NB4 (cell line): ENCODE data around the gene SMPDL3A.

Source experiments
- DNase-seq: peaks from one replicate; pipeline ENCODE4 v3.0.0; 2010; ENCODE audit warnings: low read depth
- H3K4me3 ChIP-seq: one replicate; pipeline ENCODE4 v1.5.1; 2011; ENCODE audit warnings: mild to moderate bottlenecking, low read depth, low read length, moderate library complexity
- MYC ChIP-seq: IDR thresholded peaks from 2 replicates; pipeline ENCODE4 v1.6.1; 2011; ENCODE audit warnings: low read depth, low read length
- POLR2A ChIP-seq: IDR thresholded peaks from 2 replicates; pipeline ENCODE4 v1.6.1; 2011; ENCODE audit warnings: mild to moderate bottlenecking; ENCODE audit not compliant: insufficient read length; ENCODE audit errors: extremely low read depth
- TF ChIP-seq, protein P1 (sequence below): IDR thresholded peaks from 2 replicates; pipeline ENCODE4 v1.6.1; 2011; ENCODE audit warnings: low read depth, low read length
- TF ChIP-seq, protein P2 (sequence below): IDR thresholded peaks from one replicate; pipeline ENCODE4 v1.5.1; 2012; ENCODE audit warnings: low read depth, low read length

SMPDL3A gene

DNA sequence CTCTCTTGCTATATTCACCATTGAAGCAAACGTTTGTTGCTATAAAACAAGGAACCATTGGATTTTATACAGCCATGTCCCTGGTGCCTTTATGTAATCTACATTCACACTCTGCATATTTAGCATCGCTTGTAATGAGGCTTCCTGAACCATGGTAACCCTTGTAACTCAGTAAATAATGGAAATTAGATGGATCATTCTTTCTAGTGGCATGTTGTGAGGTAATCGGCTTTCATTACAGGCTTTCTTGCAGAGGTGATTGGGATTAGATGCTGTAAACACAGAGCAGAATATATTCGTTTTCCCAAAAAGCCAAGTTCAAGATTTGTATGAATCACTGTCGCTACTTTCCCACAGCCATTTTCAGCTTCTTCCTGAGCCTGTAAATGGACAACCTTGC lies 36.1 kb downstream of the SMPDL3A start:
- DNase-seq, result no peak
- H3K4me3 ChIP-seq, result no peak overlapping the region
- TF ChIP-seq, protein P1, sequence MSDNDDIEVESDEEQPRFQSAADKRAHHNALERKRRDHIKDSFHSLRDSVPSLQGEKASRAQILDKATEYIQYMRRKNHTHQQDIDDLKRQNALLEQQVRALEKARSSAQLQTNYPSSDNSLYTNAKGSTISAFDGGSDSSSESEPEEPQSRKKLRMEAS, result no peak
- no peak for TF ChIP-seq MYC
- TF ChIP-seq, protein P2, sequence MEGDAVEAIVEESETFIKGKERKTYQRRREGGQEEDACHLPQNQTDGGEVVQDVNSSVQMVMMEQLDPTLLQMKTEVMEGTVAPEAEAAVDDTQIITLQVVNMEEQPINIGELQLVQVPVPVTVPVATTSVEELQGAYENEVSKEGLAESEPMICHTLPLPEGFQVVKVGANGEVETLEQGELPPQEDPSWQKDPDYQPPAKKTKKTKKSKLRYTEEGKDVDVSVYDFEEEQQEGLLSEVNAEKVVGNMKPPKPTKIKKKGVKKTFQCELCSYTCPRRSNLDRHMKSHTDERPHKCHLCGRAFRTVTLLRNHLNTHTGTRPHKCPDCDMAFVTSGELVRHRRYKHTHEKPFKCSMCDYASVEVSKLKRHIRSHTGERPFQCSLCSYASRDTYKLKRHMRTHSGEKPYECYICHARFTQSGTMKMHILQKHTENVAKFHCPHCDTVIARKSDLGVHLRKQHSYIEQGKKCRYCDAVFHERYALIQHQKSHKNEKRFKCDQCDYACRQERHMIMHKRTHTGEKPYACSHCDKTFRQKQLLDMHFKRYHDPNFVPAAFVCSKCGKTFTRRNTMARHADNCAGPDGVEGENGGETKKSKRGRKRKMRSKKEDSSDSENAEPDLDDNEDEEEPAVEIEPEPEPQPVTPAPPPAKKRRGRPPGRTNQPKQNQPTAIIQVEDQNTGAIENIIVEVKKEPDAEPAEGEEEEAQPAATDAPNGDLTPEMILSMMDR, result no peak
- TF ChIP-seq POLR2A, result no peak

DNA sequence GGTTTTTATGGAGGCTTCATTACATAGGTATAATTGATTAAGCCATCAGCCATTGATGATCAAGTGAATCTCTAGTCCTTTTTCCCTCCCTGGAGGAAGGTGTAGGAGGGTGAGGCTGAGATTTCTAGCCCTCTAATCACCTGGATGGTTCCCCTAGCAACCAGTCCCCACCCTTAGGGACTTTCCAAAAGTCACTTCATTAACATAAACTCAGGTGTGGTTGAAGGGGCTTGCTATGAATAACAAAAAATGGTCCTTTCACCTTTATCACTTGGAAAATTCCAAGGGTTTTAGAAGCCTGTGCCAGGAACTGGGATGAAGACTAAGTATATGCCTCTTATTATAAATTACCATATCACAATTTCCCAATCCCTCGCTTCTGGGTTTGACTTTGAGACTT lies 40.4 kb downstream of the SMPDL3A start:
- TF ChIP-seq, protein P1, result no peak
- TF ChIP-seq MYC (no peak), POLR2A (no peak)
- TF ChIP-seq, protein P2, result no peak
- H3K4me3 ChIP-seq, result no peak overlapping the region
- DNase-seq, result no peak

DNA sequence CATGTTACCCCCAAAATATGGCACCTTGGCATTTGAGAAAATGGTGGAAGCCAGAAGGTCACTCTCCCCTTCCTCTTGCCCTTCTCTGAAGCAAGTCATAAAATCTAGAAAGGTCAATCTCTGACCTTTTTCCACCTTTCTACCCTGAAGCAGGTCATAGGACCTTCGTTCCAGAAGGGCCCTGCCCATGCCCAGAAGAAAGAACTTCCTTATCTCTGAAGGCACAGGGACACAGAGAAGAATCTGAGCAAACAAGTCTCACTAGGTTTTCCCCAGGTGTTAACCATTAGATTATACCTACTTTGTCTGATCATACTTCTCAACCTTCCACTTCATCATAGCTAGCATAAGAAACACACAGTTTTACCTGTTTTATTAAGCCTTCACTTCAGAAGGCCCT lies 42.5 kb downstream of the SMPDL3A start:
- no peak overlapping the region for H3K4me3 ChIP-seq
- TF ChIP-seq POLR2A, result no peak
- TF ChIP-seq, protein P1, result no peak
- TF ChIP-seq, protein P2, result no peak
- no peak for TF ChIP-seq MYC
- DNase-seq, result no peak

DNA sequence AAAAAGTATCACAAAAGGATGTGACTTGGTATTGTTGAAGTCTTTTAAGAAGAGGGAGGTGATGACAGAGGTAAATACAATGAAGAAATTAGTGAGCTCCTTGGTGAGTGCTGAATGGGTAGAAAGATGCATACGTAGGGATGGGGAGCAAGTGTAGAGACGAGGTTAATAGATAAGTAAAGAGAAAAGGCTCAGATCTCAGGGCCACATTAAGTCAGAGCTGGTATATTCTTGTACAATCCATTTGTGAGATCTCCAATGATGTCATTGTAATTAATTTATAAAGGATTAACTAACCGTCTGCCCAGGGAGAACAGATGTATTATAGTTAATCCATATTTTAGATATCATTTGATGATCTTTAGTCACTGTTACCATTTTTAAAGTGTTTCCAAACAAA lies 43.4 kb downstream of the SMPDL3A start:
- no peak for DNase-seq
- TF ChIP-seq, protein P2, result no peak
- TF ChIP-seq, protein P1, result no peak
- TF ChIP-seq MYC, result no peak
- no peak for TF ChIP-seq POLR2A
- no peak overlapping the region for H3K4me3 ChIP-seq

DNA sequence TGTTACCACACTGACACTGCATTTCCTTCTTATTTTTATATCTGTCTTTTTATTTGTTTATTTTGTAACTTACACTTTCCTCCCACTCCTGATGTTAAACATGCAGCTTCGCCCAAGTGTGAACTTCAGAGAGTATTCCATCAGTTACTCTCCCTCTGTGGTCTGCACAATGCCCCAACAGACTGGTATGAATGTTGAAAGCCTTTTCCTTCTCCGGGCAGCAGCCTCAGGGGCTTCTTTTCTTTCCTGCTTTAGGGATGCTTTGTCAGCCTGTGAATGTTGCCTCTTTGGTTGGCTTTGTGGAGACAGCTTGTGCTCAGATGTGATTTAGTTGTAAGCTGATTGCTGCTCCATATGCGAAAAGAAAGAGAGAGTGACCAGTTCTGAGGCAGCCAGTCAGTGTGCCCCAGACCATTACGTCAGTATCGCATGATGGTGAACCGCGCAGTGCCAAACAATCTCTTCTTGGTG lies 44.0 kb downstream of the SMPDL3A start:
- TF ChIP-seq POLR2A (no peak), MYC (no peak)
- TF ChIP-seq, protein P2, result no peak
- TF ChIP-seq, protein P1, result no peak
- DNase-seq, result no peak
- no peak overlapping the region for H3K4me3 ChIP-seq
